Spleen (tissue), 11 donors: Measurements from ENCODE around the gene TXNDC2. TPM values are rescaled to one million over a fixed set of nuclear protein-coding genes. Genes with fewer than 3 reads are reported as not detected.

Experiments
- DNase-seq: peaks from one replicate; pipeline ENCODE4 v3.0.0-alpha.2; 2020
- H3K27ac ChIP-seq, 8 donors: fragments of 200-600 bp; sonication (generic) in 7 of 8; 1 replicate in 4 of 8; 2 replicates in 4 of 8; pipeline versions ENCODE4 v1.5.0 to v1.8.0; 2016 to 2021; ENCODE audit warnings: inconsistent platforms in 4 of 8, mild to moderate bottlenecking in 4 of 8, moderate library complexity in 1 of 8
- H3K27me3 ChIP-seq, 7 donors: fragments of 200-600 bp; sonication (generic) in 6 of 7; replicated peaks in 1 of 7; 1 replicate in 4 of 7; 2 replicates in 3 of 7; pipeline versions ENCODE4 v1.5.0 to v1.8.0; 2016 to 2021; ENCODE audit warnings: inconsistent platforms in 3 of 7, mild to moderate bottlenecking in 1 of 7
- H3K36me3 ChIP-seq, 6 donors: fragments of 200-600 bp; sonication (generic) in 5 of 6; 1 replicate in 4 of 6; 2 replicates in 2 of 6; pipeline versions ENCODE4 v1.5.0 to v1.8.0; 2016 to 2021; ENCODE audit warnings: inconsistent platforms in 2 of 6
- H3K4me1 ChIP-seq, 6 donors: fragments of 200-600 bp; sonication (generic) in 5 of 6; 1 replicate in 3 of 6; 2 replicates in 3 of 6; pipeline versions ENCODE4 v1.5.0 to v1.8.0; 2016 to 2021; ENCODE audit warnings: inconsistent platforms in 3 of 6
- H3K4me3 ChIP-seq, 8 donors: fragments of 200-600 bp; sonication (generic) in 7 of 8; 1 replicate in 4 of 8; 2 replicates in 4 of 8; pipeline versions ENCODE4 v1.5.0 to v1.8.0; 2016 to 2021; ENCODE audit warnings: inconsistent platforms in 4 of 8, mild to moderate bottlenecking in 4 of 8, moderate library complexity in 2 of 8
- H3K9me3 ChIP-seq, 8 donors: fragments of 200-600 bp; sonication (generic) in 7 of 8; 1 replicate in 4 of 8; 2 replicates in 4 of 8; pipeline versions ENCODE4 v1.5.0 to v1.8.0; 2016 to 2021; ENCODE audit warnings: inconsistent platforms in 4 of 8
- CTCF ChIP-seq, 11 experiments: fragments of 200-600 bp in 7 of 11; fragments of 450-650 bp in 4 of 11; sonication (generic) in 4 of 11; IDR thresholded peaks in 8 of 11; conservative IDR thresholded peaks in 3 of 11; 1 replicate in 7 of 11; 2 replicates in 4 of 11; pipeline versions ENCODE4 v1.4.0 to v1.8.0; 2016 to 2021; ENCODE audit warnings: antibody characterized with exemption in 11 of 11, inconsistent platforms in 4 of 11, mild to moderate bottlenecking in 1 of 11
- POLR2A ChIP-seq, 3 donors: fragments of 450-650 bp; IDR thresholded peaks; one replicate each; pipeline ENCODE4 v1.5.1; 2017; ENCODE audit warnings: antibody characterized with exemption in 3 of 3, mild to moderate bottlenecking in 1 of 3
- POLR2AphosphoS5 ChIP-seq, 3 donors: sonication (generic); formaldehyde crosslinking; IDR thresholded peaks; one replicate each; pipeline ENCODE4 v1.5.1; 2017; ENCODE audit warnings: antibody characterized with exemption in 3 of 3
- WGBS, 5 donors: extraction: QIAGEN DNeasy Blood & Tissue Kit in 3 of 5; methylation state at CpG; one replicate each; pipeline versions ENCODE4 v1.1.5 to v1.1.7; 2013 to 2018; 5-methylcytosine and 5-hydroxymethylcytosine counted together
- intact Hi-C: fragments of 100-400 bp; cut with DNase I; formaldehyde crosslinking; loops from one replicate; pipeline ENCODE4 v1.15.0; 2023; ENCODE audit warnings: low total_unique reads
- polyA plus RNA-seq, 3 donors: library from polyadenylated mRNA; stranded (reverse); fragments of 200-250 nt; gene quantifications; one replicate each; pipeline ENCODE4 v1.2.1, GENCODE V29; 2013
- total RNA-seq, 7 donors: library from RNA; depleted of rRNA in 3 of 7; stranded (reverse); fragments of >200 nt in 3 of 7; fragmentation: NEBNext Ultra II Directional in 4 of 7; extraction: Animal tissue kit (Norgen Biotek cat#: 25700) in 4 of 7; gene quantifications; one replicate each; pipeline versions ENCODE4 v1.1.0 to v1.2.1, GENCODE V29; 2016 to 2021
- donor health status: healthy with polysubstance abuse.
- donor health status: DM: no; HTN: no; CAD: no; lungs with moderate emphysema.
- donor health status: DM: no; HTN: no; CAD: no.
- donor health status: Bipolar disorder and iron deficiency.
- donor health status: healthy.
- donor health status: DM: no; HTN: no; CAD: no.
- donor health status: DM: yes; HTN: yes; CAD: no.

Gene TXNDC2
- total and polyA plus RNA-seq, 10 donors = 0.03 to 0.93 (median 0.41) TPM; not detected in 4

GRCh38 chr18:9876867-9877654 lies 8.7 kb upstream of the TXNDC2 start:
- intact Hi-C loops = no loop called here
- Histone ChIP-seq H3K36me3 (no peaks in the 10 kb centered on the region), H3K9me3 (no peaks in the 10 kb centered on the region), H3K4me3 (peak overlapping the region in 1 of 8 donors; percentile 12), H3K27me3 (no peaks in the 10 kb centered on the region), H3K4me1 (peaks cover 0 to 12% (median 6%) of the 10 kb centered on the region in 6 donors), H3K27ac (peak overlapping the region in 7 of 8 donors; percentile 30 to 76 (median 66))
- no peak for DNase-seq
- WGBS, 5 donors = 49 to 72% (median 62%) methylated on average over 9 of the region's 9 CpGs
- peak in 1 of 3 donors; percentile 21 for TF ChIP-seq POLR2AphosphoS5 (IDR thresholded peaks at IDR 0.05)
- TF ChIP-seq POLR2A (IDR thresholded peaks at IDR 0.05) = no peak
- no peak for TF ChIP-seq CTCF (IDR thresholded peaks at IDR 0.05 in 8 of 11, conservative IDR thresholded peaks at IDR 0.05 in 3 of 11)

DNA sequence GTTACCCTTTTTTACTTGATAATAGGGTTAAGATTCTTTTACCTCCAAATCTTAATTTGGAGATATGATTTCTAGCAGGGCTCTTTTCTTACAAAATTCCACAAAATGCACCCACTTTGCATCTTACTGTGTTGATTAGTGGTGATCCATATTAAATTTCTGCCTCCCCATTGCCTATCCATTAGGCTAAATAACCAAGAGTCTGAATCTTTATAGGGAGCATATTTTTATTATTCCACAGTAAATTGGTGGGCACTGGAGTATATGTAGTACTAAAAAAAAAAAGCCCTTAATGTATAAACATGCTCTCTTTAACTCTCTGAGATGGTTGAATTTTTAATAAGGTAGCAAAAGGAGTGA lies 8.1 kb upstream of the TXNDC2 start:
- DNase-seq = no peak
- no peaks in the 10 kb centered on the region for H3K9me3 ChIP-seq
- no peak for TF ChIP-seq CTCF (IDR thresholded peaks at IDR 0.05 in 8 of 11, conservative IDR thresholded peaks at IDR 0.05 in 3 of 11)
- no peak for TF ChIP-seq POLR2AphosphoS5 (IDR thresholded peaks at IDR 0.05)
- TF ChIP-seq POLR2A (IDR thresholded peaks at IDR 0.05) = no peak
- H3K4me3 ChIP-seq = no peak overlapping the region
- H3K36me3 ChIP-seq = no peaks in the 10 kb centered on the region
- H3K4me1 ChIP-seq = peaks cover 0 to 12% (median 6%) of the 10 kb centered on the region in 6 donors
- H3K27me3 ChIP-seq = no peaks in the 10 kb centered on the region
- H3K27ac ChIP-seq = peak overlapping the region in 7 of 8 donors; percentile 30 to 76 (median 66)
- intact Hi-C loops = no loop called here

- H3K27me3 ChIP-seq = no peaks in the 10 kb centered on the region
- WGBS, 5 donors = 94 to 100% (median 97%) methylated on average over 1 of the region's 1 CpG
- peaks cover 0 to 12% (median 6%) of the 10 kb centered on the region in 6 donors for H3K4me1 ChIP-seq
- TF ChIP-seq POLR2A (IDR thresholded peaks at IDR 0.05) (no peak), CTCF (IDR thresholded peaks at IDR 0.05 in 8 of 11, conservative IDR thresholded peaks at IDR 0.05 in 3 of 11) (no peak), POLR2AphosphoS5 (IDR thresholded peaks at IDR 0.05) (no peak)
- no peak overlapping the region for H3K4me3 ChIP-seq
- no peaks in the 10 kb centered on the region for H3K9me3 ChIP-seq
- no peak for DNase-seq
- intact Hi-C loops = no loop called here
- peak overlapping the region in 1 of 8 donors; percentile 76 for H3K27ac ChIP-seq
- H3K36me3 ChIP-seq = no peaks in the 10 kb centered on the region
Measured at GRCh38 chr18:9878095-9878494, 7.7 kb upstream of the TXNDC2 start.

GRCh38 chr18:9878783-9879242 lies 7.0 kb upstream of the TXNDC2 start:
- no peak for DNase-seq
- H3K4me3 ChIP-seq = no peak overlapping the region
- H3K27ac ChIP-seq = no peak overlapping the region
- no peaks in the 10 kb centered on the region for H3K9me3 ChIP-seq
- intact Hi-C loops = no loop called here
- H3K36me3 ChIP-seq = no peaks in the 10 kb centered on the region
- WGBS, 5 donors = 86 to 96% (median 94%) methylated on average over 6 of the region's 6 CpGs
- TF ChIP-seq CTCF (IDR thresholded peaks at IDR 0.05 in 8 of 11, conservative IDR thresholded peaks at IDR 0.05 in 3 of 11) (no peak), POLR2A (IDR thresholded peaks at IDR 0.05) (no peak), POLR2AphosphoS5 (IDR thresholded peaks at IDR 0.05) (no peak)
- H3K27me3 ChIP-seq = no peaks in the 10 kb centered on the region
- peaks cover 0 to 12% (median 6%) of the 10 kb centered on the region in 6 donors for H3K4me1 ChIP-seq
